SU-DHL-6 (cell line): ENCODE results near the gene SUSD4.

Experiments
- H2AFZ ChIP-seq: fragments of 200-600 bp; sonication (generic); 2 replicates; pipeline ENCODE4 v1.6.1; 2014; ENCODE audit warnings: low read depth, mild to moderate bottlenecking, moderate library complexity, mixed read lengths, antibody characterized with exemption, low read length; ENCODE audit not compliant: severe bottlenecking
- H3F3A ChIP-seq: fragments of 200-600 bp; shearing (Covaris generic); 2 replicates; pipeline ENCODE4 v1.6.0; 2016; ENCODE audit warnings: antibody characterized with exemption, mild to moderate bottlenecking; ENCODE audit not compliant: insufficient read depth
- H3K27ac ChIP-seq: fragments of 200-600 bp; sonication (generic); 2 replicates; pipeline ENCODE4 v1.5.1; 2016; ENCODE audit warnings: low read depth, mild to moderate bottlenecking, low read length, moderate library complexity, mixed read lengths
- H3K27me3 ChIP-seq: fragments of 200-600 bp; sonication (generic), shearing (Covaris generic); 2 replicates; pipeline ENCODE4 v1.6.0; 2014; ENCODE audit warnings: mild to moderate bottlenecking, low read length
- H3K36me3 ChIP-seq: fragments of 200-600 bp; sonication (generic); 2 replicates; pipeline ENCODE4 v1.6.1; 2014; ENCODE audit warnings: mild to moderate bottlenecking, low read length, mixed read lengths
- H3K4me2 ChIP-seq: fragments of 300-600, 200-600 bp; shearing (Covaris generic), sonication (generic); 2 replicates; pipeline ENCODE4 v1.6.0; 2014; ENCODE audit warnings: low read length, low read depth, mild to moderate bottlenecking; ENCODE audit not compliant: poor library complexity, severe bottlenecking
- H3K4me3 ChIP-seq: fragments of 200-600 bp; sonication (generic); 2 replicates; pipeline ENCODE4 v1.5.1; 2014; ENCODE audit warnings: antibody characterized with exemption, low read length, mild to moderate bottlenecking, mixed read lengths; ENCODE audit not compliant: insufficient read depth, poor library complexity, severe bottlenecking
- H3K79me2 ChIP-seq: fragments of 200-600 bp; sonication (generic); 2 replicates; pipeline ENCODE4 v1.6.1; 2014; ENCODE audit warnings: mild to moderate bottlenecking, low read length, moderate library complexity; ENCODE audit not compliant: insufficient read depth
- H3K9ac ChIP-seq: fragments of 200-600 bp; sonication (generic); 2 replicates; pipeline ENCODE4 v1.7.0; 2014; ENCODE audit warnings: mild to moderate bottlenecking, low read length
- H3K9me2 ChIP-seq: fragments of 200-600 bp; sonication (generic); replicated peaks from 2 replicates; pipeline ENCODE4 v1.6.1; 2014; ENCODE audit warnings: low read length; ENCODE audit not compliant: insufficient read depth
- H3K9me3 ChIP-seq: fragments of 200-600 bp; sonication (generic); 2 replicates; pipeline ENCODE4 v1.6.1; 2014; ENCODE audit warnings: low read length, mixed read lengths; ENCODE audit not compliant: insufficient read depth
- H4K20me1 ChIP-seq: fragments of 200-600 bp; sonication (generic); 2 replicates; pipeline ENCODE4 v1.6.1; 2014; ENCODE audit warnings: low read depth, mild to moderate bottlenecking, antibody characterized with exemption, low read length, moderate library complexity, mixed read lengths
- CTCF ChIP-seq: fragments of 200-600 bp; sonication (generic); IDR thresholded peaks from one replicate; pipeline ENCODE4 v1.5.1; 2017; ENCODE audit warnings: antibody characterized with exemption, mild to moderate bottlenecking, low read length, moderate library complexity; ENCODE audit not compliant: insufficient read depth, poor library complexity, severe bottlenecking

SUSD4 gene

GRCh38 chr1:223175032-223175431 is 188.9 kb downstream of the SUSD4 start:
- Histone ChIP-seq H3K36me3 (no peaks in the 10 kb centered on the region), H3K9me3 (no peaks in the 10 kb centered on the region), H3K4me2 (no peak overlapping the region), H3K9ac (no peak overlapping the region), H4K20me1 (no peaks in the 10 kb centered on the region), H3K79me2 (no peaks in the 10 kb centered on the region), H3K27me3 (no peaks in the 10 kb centered on the region), H3K27ac (no peak overlapping the region), H3K9me2 (no peaks in the 10 kb centered on the region), H2AFZ (no peak overlapping the region), H3F3A (no peaks in the 10 kb centered on the region), H3K4me3 (no peak overlapping the region)
- TF ChIP-seq CTCF = no peak
